ENCODE data around the gene FLAD1. TPM values are rescaled to one million over a fixed set of nuclear protein-coding genes. Genes with fewer than 3 reads are reported as not detected.
A peak's percentile ranks its signal among the peaks of the same experiment; 100 is the strongest.

Gene FLAD1
- total RNA-seq, 2 donors from 2014 or later = 31.5 to 35.3 TPM

GRCh38 chr1:155022136-155022926 lies 39.2 kb downstream of the FLAD1 start:
- no peaks in the 10 kb centered on the region for H3K27me3 ChIP-seq (replicated peaks; ENCODE audit: insufficient read depth)
- no peak overlapping the region for H3K27ac ChIP-seq
- intact Hi-C loops (cut with DNase I) = no loop called here
- no peak overlapping the region for H3K4me3 ChIP-seq
- DNase-seq (ENCODE audit: low spot score) = no peak
- no peaks in the 10 kb centered on the region for H3K9me3 ChIP-seq
- 70% methylated on average over 8 of the region's 8 CpGs for WGBS
- TF ChIP-seq POLR2AphosphoS5 (IDR thresholded peaks at IDR 0.05) (no peak), CTCF (IDR thresholded peaks at IDR 0.05) (no peak), POLR2A (IDR thresholded peaks at IDR 0.05) (no peak)
- no peaks in the 10 kb centered on the region for H3K36me3 ChIP-seq
- peaks cover 7% of the 10 kb centered on the region for H3K4me1 ChIP-seq (replicated peaks)

GRCh38 chr1:155022927-155023236 lies 39.7 kb downstream of the FLAD1 start:
- no peak for DNase-seq (ENCODE audit: low spot score)
- no peak overlapping the region for H3K27ac ChIP-seq
- peak; percentile 41 for TF ChIP-seq POLR2AphosphoS5 (IDR thresholded peaks at IDR 0.05)
- TF ChIP-seq POLR2A (IDR thresholded peaks at IDR 0.05) = no peak
- H3K4me3 ChIP-seq = no peak overlapping the region
- no peaks in the 10 kb centered on the region for H3K36me3 ChIP-seq
- no peaks in the 10 kb centered on the region for H3K9me3 ChIP-seq
- H3K4me1 ChIP-seq (replicated peaks) = peaks cover 3% of the 10 kb centered on the region
- WGBS = 48% methylated on average over 4 of the region's 4 CpGs
- intact Hi-C loops (cut with DNase I) = no loop called here
- H3K27me3 ChIP-seq (replicated peaks; ENCODE audit: insufficient read depth) = no peaks in the 10 kb centered on the region

- no peaks in the 10 kb centered on the region for H3K27me3 ChIP-seq (replicated peaks; ENCODE audit: insufficient read depth)
- H3K9me3 ChIP-seq = no peaks in the 10 kb centered on the region
- H3K4me1 ChIP-seq (replicated peaks) = no peaks in the 10 kb centered on the region
- H3K27ac ChIP-seq = no peak overlapping the region
- no peak for DNase-seq (ENCODE audit: low spot score)
- no peaks in the 10 kb centered on the region for H3K36me3 ChIP-seq
- no peak overlapping the region for H3K4me3 ChIP-seq
- TF ChIP-seq POLR2A (IDR thresholded peaks at IDR 0.05) = no peak
- no peak for TF ChIP-seq POLR2AphosphoS5 (IDR thresholded peaks at IDR 0.05)
- no peak for TF ChIP-seq CTCF (IDR thresholded peaks at IDR 0.05)
- 78% methylated on average over 5 of the region's 5 CpGs for WGBS
- intact Hi-C loops (cut with DNase I) = no loop called here
Observed at GRCh38 chr1:155023627-155024026, 40.5 kb downstream of the FLAD1 start.

GRCh38 chr1:155024315-155024714 lies 41.2 kb downstream of the FLAD1 start:
- intact Hi-C loops (cut with DNase I) = no loop called here
- TF ChIP-seq CTCF (IDR thresholded peaks at IDR 0.05) (no peak), POLR2A (IDR thresholded peaks at IDR 0.05) (no peak), POLR2AphosphoS5 (IDR thresholded peaks at IDR 0.05) (no peak)
- H3K36me3 ChIP-seq = no peaks in the 10 kb centered on the region
- no peaks in the 10 kb centered on the region for H3K27me3 ChIP-seq (replicated peaks; ENCODE audit: insufficient read depth)
- no peaks in the 10 kb centered on the region for H3K9me3 ChIP-seq
- no peak overlapping the region for H3K27ac ChIP-seq
- 91% methylated on average over 9 of the region's 9 CpGs for WGBS
- H3K4me1 ChIP-seq (replicated peaks) = no peaks in the 10 kb centered on the region
- no peak overlapping the region for H3K4me3 ChIP-seq
- no peak for DNase-seq (ENCODE audit: low spot score)

- intact Hi-C loops (cut with DNase I) = no loop called here
- 63% methylated on average over 6 of the region's 9 CpGs for WGBS
- Histone ChIP-seq H3K4me3 (no peak overlapping the region), H3K27me3 (replicated peaks; ENCODE audit: insufficient read depth) (no peaks in the 10 kb centered on the region), H3K36me3 (no peaks in the 10 kb centered on the region), H3K4me1 (replicated peaks) (no peaks in the 10 kb centered on the region), H3K9me3 (no peaks in the 10 kb centered on the region), H3K27ac (no peak overlapping the region)
- TF ChIP-seq CTCF (IDR thresholded peaks at IDR 0.05) (no peak), POLR2A (IDR thresholded peaks at IDR 0.05) (no peak), POLR2AphosphoS5 (IDR thresholded peaks at IDR 0.05) (no peak)
- DNase-seq (ENCODE audit: low spot score) = no peak
Observed at GRCh38 chr1:155026154-155026553, 43.0 kb downstream of the FLAD1 start.
